HFF-Myc (cell line): ENCODE results near the gene CX3CL1.

Experiments used
- DNase-seq: peaks from one replicate; pipeline ENCODE4 v3.0.0-alpha.2; 2011; ENCODE audit warnings: low read depth; ENCODE audit errors: extremely low read depth
- H3K4me3 ChIP-seq: replicated peaks from 2 replicates; pipeline ENCODE4 v1.5.1; 2011; ENCODE audit warnings: low read depth, mild to moderate bottlenecking, control low read depth, low read length
- CTCF ChIP-seq: IDR thresholded peaks from 2 replicates; pipeline ENCODE4 v1.5.1; 2012; ENCODE audit warnings: mild to moderate bottlenecking, low read depth, low read length, control low read depth; ENCODE audit errors: missing control alignments

Gene CX3CL1

GRCh38 chr16:57372372-57373116 is at the start of gene CX3CL1:
Gene CX3CL1 (plus strand): TSS chr16:57372490. CDS start chr16:57372569, 79 bp downstream.
- no peak for DNase-seq
- TF ChIP-seq CTCF, result no peak
- peak within 1 kb of the TSS; percentile 26 for H3K4me3 ChIP-seq

- no peak for DNase-seq
- no peak for TF ChIP-seq CTCF
Observed at GRCh38 chr16:57324749-57325148, 47.5 kb upstream of the CX3CL1 start.

GRCh38 chr16:57325458-57325857 is 46.8 kb upstream of the CX3CL1 start:
- TF ChIP-seq CTCF, result no peak
- no peak overlapping the region for H3K4me3 ChIP-seq

More at GRCh38 chr16:57324749-57325148, 47.5 kb upstream of the CX3CL1 start:
- no peak overlapping the region for H3K4me3 ChIP-seq

GRCh38 chr16:57329718-57330327 is 42.5 kb upstream of the CX3CL1 start:
- H3K4me3 ChIP-seq, result no peak overlapping the region
- no peak for TF ChIP-seq CTCF
- DNase-seq, result no peak

More at GRCh38 chr16:57325458-57325857, 46.8 kb upstream of the CX3CL1 start:
- no peak for DNase-seq

GRCh38 chr16:57331355-57331754 is 40.9 kb upstream of the CX3CL1 start:
- H3K4me3 ChIP-seq, result no peak overlapping the region
- TF ChIP-seq CTCF, result no peak
- no peak for DNase-seq

- no peak for TF ChIP-seq CTCF
- DNase-seq, result no peak
- no peak overlapping the region for H3K4me3 ChIP-seq
Observed at GRCh38 chr16:57333402-57333801, 38.9 kb upstream of the CX3CL1 start.
